Neural cell (in vitro differentiated cells): ENCODE measurements around the gene PLXNA4. TPM values are rescaled to one million over a fixed set of nuclear protein-coding genes. Genes with fewer than 3 reads are reported as not detected.

Experiments
- H2AFZ ChIP-seq: fragments of 200-600, 300-800 bp; sonication (generic), shearing (Covaris generic); 2 replicates; pipeline ENCODE4 v1.6.0; 2014; ENCODE audit warnings: low read depth, mild to moderate bottlenecking, antibody characterized with exemption, low read length, moderate library complexity
- H3F3A ChIP-seq: fragments of 200-600 bp; shearing (Covaris generic); 2 replicates; pipeline ENCODE4 v1.6.1; 2016; ENCODE audit warnings: mild to moderate bottlenecking, moderate library complexity, mixed read lengths, antibody characterized with exemption, low read length; ENCODE audit not compliant: insufficient read depth, poor library complexity, severe bottlenecking
- H3K27ac ChIP-seq: fragments of 200-600, 300-800 bp; sonication (generic), shearing (Covaris generic); 2 replicates; pipeline ENCODE4 v1.5.1; 2014; ENCODE audit warnings: mild to moderate bottlenecking, low read length, moderate library complexity
- H3K27me3 ChIP-seq: fragments of 300-800, 200-600 bp; sonication (generic), shearing (Covaris generic); 2 replicates; pipeline ENCODE4 v1.6.0; 2014; ENCODE audit warnings: mild to moderate bottlenecking, low read depth, low read length, moderate library complexity; ENCODE audit not compliant: insufficient read depth
- H3K36me3 ChIP-seq: fragments of 300-800, 200-600 bp; sonication (generic), shearing (Covaris generic); 2 replicates; pipeline ENCODE4 v1.5.1; 2014; ENCODE audit warnings: mild to moderate bottlenecking, antibody characterized with exemption, low read length, moderate library complexity; ENCODE audit not compliant: insufficient read depth
- H3K4me2 ChIP-seq: fragments of 300-800, 200-600 bp; sonication (generic), shearing (Covaris generic); 2 replicates; pipeline ENCODE4 v1.6.0; 2014; ENCODE audit warnings: mild to moderate bottlenecking, low read length
- H3K4me3 ChIP-seq: fragments of 300-800, 200-600 bp; sonication (generic), shearing (Covaris generic); 2 replicates; pipeline ENCODE4 v1.5.1; 2014; ENCODE audit warnings: mild to moderate bottlenecking, low read length, moderate library complexity
- H3K79me2 ChIP-seq: fragments of 200-600 bp; shearing (Covaris generic); replicated peaks from 2 replicates; pipeline ENCODE4 v1.6.0; 2014; ENCODE audit warnings: mild to moderate bottlenecking, low read length, moderate library complexity; ENCODE audit not compliant: insufficient read depth
- H3K9ac ChIP-seq: fragments of 300-800, 200-600 bp; sonication (generic), shearing (Covaris generic); 2 replicates; pipeline ENCODE4 v1.6.1; 2016; ENCODE audit warnings: mild to moderate bottlenecking, low read length, mixed read lengths
- H3K9me2 ChIP-seq: fragments of 200-600 bp; shearing (Covaris generic); 2 replicates; pipeline ENCODE4 v1.6.1; 2016; ENCODE audit warnings: mild to moderate bottlenecking, low read length, mixed read lengths; ENCODE audit not compliant: insufficient read depth
- H3K9me3 ChIP-seq: fragments of 200-600, 300-800 bp; sonication (generic), shearing (Covaris generic); 2 replicates; pipeline ENCODE4 v1.6.1; 2016; ENCODE audit warnings: mild to moderate bottlenecking, mixed run types, low read length, moderate library complexity, mixed read lengths
- H4K20me1 ChIP-seq: fragments of 200-600 bp; shearing (Covaris generic); 2 replicates; pipeline ENCODE4 v1.6.1; 2016; ENCODE audit warnings: mild to moderate bottlenecking, mixed run types; ENCODE audit not compliant: insufficient read depth
- EP300 ChIP-seq: fragments of 450-650 bp; conservative IDR thresholded peaks from 2 replicates; pipeline ENCODE4 v1.6.1; 2014; ENCODE audit warnings: antibody characterized with exemption, mild to moderate bottlenecking, moderate library complexity; ENCODE audit not compliant: poor library complexity, severe bottlenecking
- MXI1 ChIP-seq: fragments of 450-650 bp; conservative IDR thresholded peaks from 2 replicates; pipeline ENCODE4 v1.6.1; 2014; ENCODE audit warnings: antibody characterized with exemption, mild to moderate bottlenecking; ENCODE audit not compliant: poor library complexity, severe bottlenecking
- POLR2AphosphoS5 ChIP-seq: IDR thresholded peaks from 2 replicates; pipeline ENCODE4 v1.6.1; 2012
- RAD21 ChIP-seq: fragments of 450-650 bp; conservative IDR thresholded peaks from 2 replicates; pipeline ENCODE4 v1.6.1; 2014; ENCODE audit warnings: antibody characterized with exemption, mild to moderate bottlenecking, moderate library complexity
- TAF1 ChIP-seq: IDR thresholded peaks from 2 replicates; pipeline ENCODE4 v1.6.1; 2012; ENCODE audit warnings: low read depth
- polyA plus RNA-seq: library from polyadenylated mRNA; depleted of rRNA; stranded (reverse); fragments of >200 nt; gene quantifications from 2 replicates; pipeline ENCODE4 v1.2.3, GENCODE V29; 2014
- TF ChIP-seq, protein P1 (sequence below): IDR thresholded peaks from 2 replicates; pipeline ENCODE4 v1.6.1; 2012; ENCODE audit warnings: borderline replicate concordance
- TF ChIP-seq, protein P2 (sequence below): fragments of 450-650 bp; IDR thresholded peaks from 2 replicates; pipeline ENCODE4 v1.5.1; 2014; ENCODE audit warnings: antibody characterized with exemption, mild to moderate bottlenecking, moderate library complexity; ENCODE audit not compliant: poor library complexity, severe bottlenecking

PLXNA4 gene
- polyA plus RNA-seq, 1 donor from 2014 or later, result 7.2 TPM

DNA sequence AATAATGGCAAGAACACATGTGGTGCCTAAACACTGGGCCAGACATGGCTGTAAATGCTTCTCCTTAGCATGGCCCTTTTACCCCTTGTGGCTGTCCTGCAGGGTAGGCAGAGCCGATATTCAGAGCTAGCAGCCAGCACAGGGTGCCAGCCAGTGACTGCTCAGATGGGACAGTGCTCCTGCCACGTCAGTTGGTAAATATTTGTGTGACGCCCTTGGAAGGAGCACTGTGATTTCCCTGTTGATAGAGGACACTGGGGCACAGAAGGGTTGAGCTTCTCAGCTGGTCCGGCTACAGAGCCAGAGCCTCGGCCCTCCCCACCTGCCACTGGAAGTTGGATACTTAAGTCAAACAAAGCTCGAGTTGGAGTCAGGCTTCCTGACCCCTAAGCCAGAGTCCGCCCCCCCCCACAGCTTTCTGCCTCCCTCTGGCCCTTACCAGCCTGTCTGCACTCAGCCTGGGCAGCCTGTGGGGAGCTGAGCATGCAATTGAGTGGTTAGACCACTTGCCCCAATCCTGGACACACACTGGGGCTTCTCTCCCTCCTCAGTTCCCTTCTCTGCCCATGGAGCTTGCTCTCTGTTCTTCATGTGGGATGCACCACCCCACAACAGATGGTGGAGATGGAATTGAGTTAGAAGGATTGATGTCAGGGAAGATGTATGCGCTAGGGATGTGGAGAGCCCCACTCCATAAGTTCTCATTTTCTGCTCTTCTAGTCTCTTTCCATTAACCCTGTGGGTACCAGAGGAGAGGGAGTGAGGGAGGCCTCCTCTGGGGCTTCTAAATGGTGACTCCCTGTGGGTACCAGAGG lies 350.8 kb downstream of the PLXNA4 start:
- Histone ChIP-seq H2AFZ (no peak overlapping the region), H3K27me3 (no peaks in the 10 kb centered on the region), H3F3A (no peaks in the 10 kb centered on the region), H4K20me1 (no peaks in the 10 kb centered on the region), H3K9ac (no peak overlapping the region), H3K27ac (no peak overlapping the region), H3K9me2 (no peaks in the 10 kb centered on the region), H3K36me3 (no peaks in the 10 kb centered on the region), H3K4me3 (no peak overlapping the region), H3K9me3 (no peaks in the 10 kb centered on the region), H3K4me2 (no peak overlapping the region), H3K79me2 (no peaks in the 10 kb centered on the region)
- TF ChIP-seq, protein P1, sequence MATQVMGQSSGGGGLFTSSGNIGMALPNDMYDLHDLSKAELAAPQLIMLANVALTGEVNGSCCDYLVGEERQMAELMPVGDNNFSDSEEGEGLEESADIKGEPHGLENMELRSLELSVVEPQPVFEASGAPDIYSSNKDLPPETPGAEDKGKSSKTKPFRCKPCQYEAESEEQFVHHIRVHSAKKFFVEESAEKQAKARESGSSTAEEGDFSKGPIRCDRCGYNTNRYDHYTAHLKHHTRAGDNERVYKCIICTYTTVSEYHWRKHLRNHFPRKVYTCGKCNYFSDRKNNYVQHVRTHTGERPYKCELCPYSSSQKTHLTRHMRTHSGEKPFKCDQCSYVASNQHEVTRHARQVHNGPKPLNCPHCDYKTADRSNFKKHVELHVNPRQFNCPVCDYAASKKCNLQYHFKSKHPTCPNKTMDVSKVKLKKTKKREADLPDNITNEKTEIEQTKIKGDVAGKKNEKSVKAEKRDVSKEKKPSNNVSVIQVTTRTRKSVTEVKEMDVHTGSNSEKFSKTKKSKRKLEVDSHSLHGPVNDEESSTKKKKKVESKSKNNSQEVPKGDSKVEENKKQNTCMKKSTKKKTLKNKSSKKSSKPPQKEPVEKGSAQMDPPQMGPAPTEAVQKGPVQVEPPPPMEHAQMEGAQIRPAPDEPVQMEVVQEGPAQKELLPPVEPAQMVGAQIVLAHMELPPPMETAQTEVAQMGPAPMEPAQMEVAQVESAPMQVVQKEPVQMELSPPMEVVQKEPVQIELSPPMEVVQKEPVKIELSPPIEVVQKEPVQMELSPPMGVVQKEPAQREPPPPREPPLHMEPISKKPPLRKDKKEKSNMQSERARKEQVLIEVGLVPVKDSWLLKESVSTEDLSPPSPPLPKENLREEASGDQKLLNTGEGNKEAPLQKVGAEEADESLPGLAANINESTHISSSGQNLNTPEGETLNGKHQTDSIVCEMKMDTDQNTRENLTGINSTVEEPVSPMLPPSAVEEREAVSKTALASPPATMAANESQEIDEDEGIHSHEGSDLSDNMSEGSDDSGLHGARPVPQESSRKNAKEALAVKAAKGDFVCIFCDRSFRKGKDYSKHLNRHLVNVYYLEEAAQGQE, result no peak
- TF ChIP-seq, protein P2, sequence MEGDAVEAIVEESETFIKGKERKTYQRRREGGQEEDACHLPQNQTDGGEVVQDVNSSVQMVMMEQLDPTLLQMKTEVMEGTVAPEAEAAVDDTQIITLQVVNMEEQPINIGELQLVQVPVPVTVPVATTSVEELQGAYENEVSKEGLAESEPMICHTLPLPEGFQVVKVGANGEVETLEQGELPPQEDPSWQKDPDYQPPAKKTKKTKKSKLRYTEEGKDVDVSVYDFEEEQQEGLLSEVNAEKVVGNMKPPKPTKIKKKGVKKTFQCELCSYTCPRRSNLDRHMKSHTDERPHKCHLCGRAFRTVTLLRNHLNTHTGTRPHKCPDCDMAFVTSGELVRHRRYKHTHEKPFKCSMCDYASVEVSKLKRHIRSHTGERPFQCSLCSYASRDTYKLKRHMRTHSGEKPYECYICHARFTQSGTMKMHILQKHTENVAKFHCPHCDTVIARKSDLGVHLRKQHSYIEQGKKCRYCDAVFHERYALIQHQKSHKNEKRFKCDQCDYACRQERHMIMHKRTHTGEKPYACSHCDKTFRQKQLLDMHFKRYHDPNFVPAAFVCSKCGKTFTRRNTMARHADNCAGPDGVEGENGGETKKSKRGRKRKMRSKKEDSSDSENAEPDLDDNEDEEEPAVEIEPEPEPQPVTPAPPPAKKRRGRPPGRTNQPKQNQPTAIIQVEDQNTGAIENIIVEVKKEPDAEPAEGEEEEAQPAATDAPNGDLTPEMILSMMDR, result no peak

DNA sequence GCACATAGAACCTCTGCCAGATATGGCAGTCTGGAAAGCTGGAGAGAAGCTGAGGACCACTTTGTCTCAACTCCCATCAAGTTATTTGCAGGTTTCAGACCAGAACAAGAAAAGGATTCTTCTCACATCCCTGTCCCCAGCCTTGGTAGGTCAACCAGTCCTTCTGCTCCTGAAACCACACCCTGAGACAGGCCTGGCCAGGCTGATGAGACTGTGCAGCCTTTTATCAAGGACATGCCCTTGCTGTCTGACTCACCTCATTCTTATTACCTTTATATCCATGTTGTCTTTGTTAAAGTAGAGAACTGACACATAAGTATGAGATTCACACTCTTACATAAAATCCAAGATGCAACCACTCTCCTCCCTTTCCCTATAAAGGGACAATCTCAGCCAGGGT lies 354.9 kb downstream of the PLXNA4 start:
- Histone ChIP-seq H3K36me3 (no peaks in the 10 kb centered on the region), H3K9me2 (no peaks in the 10 kb centered on the region), H3K79me2 (no peaks in the 10 kb centered on the region), H3F3A (no peaks in the 10 kb centered on the region), H3K27ac (no peak overlapping the region), H3K4me2 (no peak overlapping the region), H3K4me3 (no peak overlapping the region), H2AFZ (no peak overlapping the region), H3K9ac (no peak overlapping the region), H4K20me1 (no peaks in the 10 kb centered on the region), H3K27me3 (no peaks in the 10 kb centered on the region), H3K9me3 (no peaks in the 10 kb centered on the region)
- TF ChIP-seq RAD21, result no peak

DNA sequence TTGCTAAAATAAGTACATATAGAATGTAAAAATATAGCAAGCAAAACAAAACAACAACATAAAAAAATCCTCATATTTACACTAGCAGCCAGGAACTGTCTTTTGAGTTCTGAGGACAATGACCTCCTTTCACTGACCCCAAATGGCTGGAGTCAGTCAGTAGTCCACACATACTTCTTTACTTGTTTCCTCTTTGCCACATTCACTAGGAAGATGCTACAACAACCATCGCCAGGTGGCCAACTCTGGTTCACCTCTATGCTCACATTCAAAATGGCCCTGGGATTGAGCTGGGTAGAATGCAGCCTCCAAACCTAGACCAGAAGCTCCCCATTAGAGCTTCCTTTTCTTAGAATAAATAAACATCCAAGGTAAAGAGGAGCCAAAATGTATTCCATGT lies 356.2 kb downstream of the PLXNA4 start:
- no peak for TF ChIP-seq EP300
- TF ChIP-seq TAF1, result no peak
- no peak for TF ChIP-seq RAD21
- TF ChIP-seq, protein P1, result no peak
- no peak for TF ChIP-seq POLR2AphosphoS5
- TF ChIP-seq, protein P2, result no peak
- no peak for TF ChIP-seq MXI1
- Histone ChIP-seq H3K4me3 (no peak overlapping the region), H3K9me3 (no peaks in the 10 kb centered on the region), H3K9ac (no peak overlapping the region), H4K20me1 (no peaks in the 10 kb centered on the region), H3K27me3 (no peaks in the 10 kb centered on the region), H3K27ac (no peak overlapping the region), H3K36me3 (no peaks in the 10 kb centered on the region), H3F3A (no peaks in the 10 kb centered on the region), H3K9me2 (no peaks in the 10 kb centered on the region), H2AFZ (no peak overlapping the region), H3K4me2 (no peak overlapping the region), H3K79me2 (no peaks in the 10 kb centered on the region)
